ENCODE data around the gene PDE6B. TPM values are rescaled to one million over a fixed set of nuclear protein-coding genes. Genes with fewer than 3 reads are reported as not detected.
A peak's percentile ranks its signal among the peaks of the same experiment; 100 is the strongest.

Gene PDE6B
- total and polyA plus RNA-seq, 2 of the 13 experiments (the other 11 are each of a cell fraction or from before 2014, with no cell fraction given), result 0.38 to 0.40 TPM

- no TSS peak for BruUV-seq (replicated peaks)
- DNase-seq (ENCODE audit: low spot score) (no peak), ATAC-seq (no peak), FAIRE-seq (no peak)
- intact Hi-C loops (cut with micrococcal nuclease; ENCODE audit: unreplicated experiment) (no loop called here), in situ Hi-C loops (cut with HindIII; ENCODE audit: extremely low pct_ligation_motif_present, low pct_unique_long_range_greater_than_20kb) (no loop called here)
- Histone ChIP-seq H3K9ac (ENCODE audit: insufficient read depth, low read depth, low read length) (no peak overlapping the region), H3K4me1 (ENCODE audit: insufficient read depth, low read length) (no peaks in the 10 kb centered on the region), H4K20me1 (ENCODE audit: insufficient read depth, low read length) (no peaks in the 10 kb centered on the region), H3K4me2 (ENCODE audit: low read depth, low read length) (0 out of 2 replicates have a peak overlapping the region, but pooled peaks have one; percentile 18), H3K27me3 (ENCODE audit: control insufficient read depth in 1 of 2, insufficient read depth in 2 of 2, low read length in 2 of 2) (peaks cover 6 to 45% of the 10 kb centered on the region in 2 experiments; a peak in 4 of 5 replicates), H3K27ac (ENCODE audit: extremely low read length, insufficient read depth, low read length) (no peak overlapping the region), H3K36me3 (replicated peaks in 1 of 2; ENCODE audit: control insufficient read depth in 1 of 2, insufficient read depth in 2 of 2, low read length in 2 of 2) (no peaks in the 10 kb centered on the region), H3K79me2 (ENCODE audit: insufficient read depth, low read length) (no peaks in the 10 kb centered on the region), H3K9me3 (ENCODE audit: low read length) (peaks cover 9% of the 10 kb centered on the region; the same call in 1 of the 2 replicates), H2AFZ (ENCODE audit: low read length) (no peak overlapping the region), H3K4me3 (replicated peaks in 1 of 3; ENCODE audit: insufficient read depth in 1 of 3, low read depth in 2 of 3, low read length in 3 of 3) (no peak overlapping the region)
- ChIA-PET CTCF (ENCODE audit: low intra/inter-chr PET ratio, low total read pairs) (no interaction called here), POLR2A (no interaction called here)
- WGBS (ENCODE audit: low lambda C conversion rate), result 39% methylated on average over 19 of the region's 32 CpGs
- no peak for TF ChIP-seq ZBED4 (CRISPR knock-in tag; IDR thresholded peaks at IDR 0.05; ENCODE audit: borderline replicate concordance)
- no peak for TF ChIP-seq PLSCR1 (CRISPR knock-in tag; IDR thresholded peaks at IDR 0.05; ENCODE audit: borderline replicate concordance)
- TF ChIP-seq DMAP1 (CRISPR knock-in tag; IDR thresholded peaks at IDR 0.05), result no peak
- no peak for TF ChIP-seq ZNF292 (CRISPR knock-in tag; IDR thresholded peaks at IDR 0.05; ENCODE audit: borderline replicate concordance, low read depth)
- TF ChIP-seq ZNF609 (CRISPR knock-in tag; IDR thresholded peaks at IDR 0.05; ENCODE audit: borderline replicate concordance), result no peak
- no peak for TF ChIP-seq ZNF749 (CRISPR knock-in tag; IDR thresholded peaks at IDR 0.05; ENCODE audit: borderline replicate concordance)
- no peak for TF ChIP-seq ZNF569 (CRISPR knock-in tag; IDR thresholded peaks at IDR 0.05; ENCODE audit: borderline replicate concordance)
- no peak for TF ChIP-seq CHD2 (IDR thresholded peaks at IDR 0.05; ENCODE audit: low read depth, low read length)
- no peak for TF ChIP-seq MAFF (IDR thresholded peaks at IDR 0.05; ENCODE audit: low read depth, low read length)
- TF ChIP-seq ZNF556 (CRISPR knock-in tag; IDR thresholded peaks at IDR 0.05; ENCODE audit: borderline replicate concordance), result no peak
- no peak for TF ChIP-seq ZNF589 (CRISPR knock-in tag; conservative IDR thresholded peaks at IDR 0.05)
- no peak for TF ChIP-seq HNF4A (CRISPR knock-in tag; IDR thresholded peaks at IDR 0.05)
- no peak for TF ChIP-seq AKAP8 (CRISPR knock-in tag; IDR thresholded peaks at IDR 0.05)
Observed at GRCh38 chr4:637536-638280, 12.3 kb downstream of the PDE6B start.
